ENCODE measurements around the gene RNF121. TPM values are rescaled to one million over a fixed set of nuclear protein-coding genes. Genes with fewer than 3 reads are reported as not detected.

The RNF121 gene
- total and polyA plus RNA-seq, 4 donors, result 10.2 to 31.1 (median 14.2) TPM

GRCh38 chr11:71998061-71998460, 69.2 kb downstream of the RNF121 start (continued):
- TF ChIP-seq CTCF (IDR thresholded peaks at IDR 0.05; ENCODE audit: low read depth, low read length, missing input control), result no peak
- TF ChIP-seq YY1 (IDR thresholded peaks at IDR 0.05), result no peak
- TF ChIP-seq HNF4G (IDR thresholded peaks at IDR 0.05), result no peak
- no peak for TF ChIP-seq JUND (IDR thresholded peaks at IDR 0.05)
- TF ChIP-seq NR2F2 (IDR thresholded peaks at IDR 0.05), result no peak
- no peak for TF ChIP-seq GABPA (IDR thresholded peaks at IDR 0.05 in 1 of 2, conservative IDR thresholded peaks at IDR 0.05 in 1 of 2)
- TF ChIP-seq FOXA1 (IDR thresholded peaks at IDR 0.05), result no peak
- TF ChIP-seq SP1 (IDR thresholded peaks at IDR 0.05), result no peak
- TF ChIP-seq RXRA (IDR thresholded peaks at IDR 0.05), result no peak
- TF ChIP-seq RAD21 (IDR thresholded peaks at IDR 0.05), result no peak

GRCh38 chr11:71998649-71999310, 69.9 kb downstream of the RNF121 start, which contains the start of gene IL18BP:
TSS of gene IL18BP (plus strand) at chr11:71998909. CDS start at chr11:71999985, 1,076 bp downstream.
- TF ChIP-seq FOXA2 (IDR thresholded peaks at IDR 0.05) (no peak), GABPA (IDR thresholded peaks at IDR 0.05 in 1 of 2, conservative IDR thresholded peaks at IDR 0.05 in 1 of 2) (peak in 1 of 2 donors; percentile 28)
- 75% methylated on average over 11 of the region's 11 CpGs for WGBS
- H3K9ac ChIP-seq (ENCODE audit: low read depth in 1 of 2, low read length in 2 of 2), result peak within 1 kb of the TSS in 1 of 2 donors; percentile 22
- no peak for DNase-seq (ENCODE audit: low spot score)
- H3K9me3 ChIP-seq (ENCODE audit: control insufficient read depth in 4 of 4, low read length in 3 of 4), result no peaks in the 10 kb centered on the region
- H3K36me3 ChIP-seq (ENCODE audit: control insufficient read depth in 4 of 4, insufficient read depth in 3 of 4, low read depth in 1 of 4, low read length in 3 of 4), result peaks cover 4 to 24% (median 19%) of the 10 kb centered on the region in 4 donors
- H3K4me3 ChIP-seq (ENCODE audit: low read depth in 1 of 3, low read length in 3 of 3), result peak within 1 kb of the TSS in 2 of 3 donors; percentile 22 to 31
- peaks cover 2 to 17% (median 10%) of the 10 kb centered on the region in 4 donors for H3K4me1 ChIP-seq (ENCODE audit: control insufficient read depth in 4 of 4, insufficient read depth in 4 of 4, low read length in 3 of 4)
- peak within 1 kb of the TSS; percentile 60 to 66 for H3K27ac ChIP-seq (ENCODE audit: low read depth in 1 of 2, low read length in 2 of 2)
- no peaks in the 10 kb centered on the region for H3K27me3 ChIP-seq (ENCODE audit: control insufficient read depth in 4 of 4, insufficient read depth in 4 of 4, low read length in 3 of 4)

- H3K27ac ChIP-seq (ENCODE audit: low read depth in 1 of 2, low read length in 2 of 2), result peak overlapping the region; percentile 60 to 66
- no peak for DNase-seq (ENCODE audit: low spot score)
- H3K9ac ChIP-seq (ENCODE audit: low read depth in 1 of 2, low read length in 2 of 2), result peak overlapping the region in 1 of 2 donors; percentile 22
- peak overlapping the region in 2 of 3 donors; percentile 22 to 31 for H3K4me3 ChIP-seq (ENCODE audit: low read depth in 1 of 3, low read length in 3 of 3)
- WGBS, result 11% methylated on average over 2 of the region's 2 CpGs
- peaks cover 6 to 29% (median 24%) of the 10 kb centered on the region in 4 donors for H3K36me3 ChIP-seq (ENCODE audit: control insufficient read depth in 4 of 4, insufficient read depth in 3 of 4, low read depth in 1 of 4, low read length in 3 of 4)
- H3K27me3 ChIP-seq (ENCODE audit: control insufficient read depth in 4 of 4, insufficient read depth in 4 of 4, low read length in 3 of 4), result no peaks in the 10 kb centered on the region
- H3K9me3 ChIP-seq (ENCODE audit: control insufficient read depth in 4 of 4, low read length in 3 of 4), result no peaks in the 10 kb centered on the region
- H3K4me1 ChIP-seq (ENCODE audit: control insufficient read depth in 4 of 4, insufficient read depth in 4 of 4, low read length in 3 of 4), result peaks cover 2 to 17% (median 10%) of the 10 kb centered on the region in 4 donors
- TF ChIP-seq MAX (IDR thresholded peaks at IDR 0.05), result no peak
- TF ChIP-seq HNF4A (conservative IDR thresholded peaks at IDR 0.05), result peak; percentile 13
- TF ChIP-seq SP1 (IDR thresholded peaks at IDR 0.05), result no peak
- no peak for TF ChIP-seq FOXA2 (IDR thresholded peaks at IDR 0.05)
- no peak for TF ChIP-seq TAF1 (conservative IDR thresholded peaks at IDR 0.05)
- no peak for TF ChIP-seq GABPA (IDR thresholded peaks at IDR 0.05 in 1 of 2, conservative IDR thresholded peaks at IDR 0.05 in 1 of 2)
- no peak for TF ChIP-seq FOXA1 (IDR thresholded peaks at IDR 0.05)
- TF ChIP-seq HNF4G (IDR thresholded peaks at IDR 0.05), result no peak
- TF ChIP-seq ZBTB33 (IDR thresholded peaks at IDR 0.05), result no peak
- no peak for TF ChIP-seq YY1 (IDR thresholded peaks at IDR 0.05)
- no peak for TF ChIP-seq RAD21 (IDR thresholded peaks at IDR 0.05)
- no peak for TF ChIP-seq NR2F2 (IDR thresholded peaks at IDR 0.05)
- no peak for TF ChIP-seq EGR1 (IDR thresholded peaks at IDR 0.05; ENCODE audit: low read depth in 2 of 2)
- TF ChIP-seq ATF3 (IDR thresholded peaks at IDR 0.05), result no peak
- TF ChIP-seq REST (IDR thresholded peaks at IDR 0.05), result peak; percentile 34
- peak in 1 of 2 donors; percentile 26 for TF ChIP-seq RXRA (IDR thresholded peaks at IDR 0.05)
- no peak for TF ChIP-seq JUND (IDR thresholded peaks at IDR 0.05)
- no peak for TF ChIP-seq CTCF (IDR thresholded peaks at IDR 0.05; ENCODE audit: low read depth, low read length, missing input control)
These were observed 70.5 kb downstream of the RNF121 start for GRCh38 chr11:71999362-71999761.
